Hepatocyte (in vitro differentiated cells): Measurements from ENCODE around the gene WDFY2. TPM values are rescaled to one million over a fixed set of nuclear protein-coding genes. Genes with fewer than 3 reads are reported as not detected.

Experiments used
- DNase-seq: peaks from one replicate; pipeline ENCODE4 v3.0.0-alpha.2; 2016; ENCODE audit warnings: low spot score
- H2AFZ ChIP-seq: fragments of 200-600 bp; sonication (generic); 2 replicates; pipeline ENCODE4 v1.6.0; 2016; ENCODE audit warnings: antibody characterized with exemption, mild to moderate bottlenecking
- H3K27ac ChIP-seq: fragments of 200-600 bp; sonication (generic); 2 replicates; pipeline ENCODE4 v1.5.1; 2016; ENCODE audit warnings: mild to moderate bottlenecking
- H3K27me3 ChIP-seq: fragments of 200-600 bp; sonication (generic); 2 replicates; pipeline ENCODE4 v1.6.1; 2016
- H3K36me3 ChIP-seq: fragments of 200-600 bp; sonication (generic); replicated peaks from 2 replicates; pipeline ENCODE4 v1.5.1; 2016; ENCODE audit warnings: low read depth; ENCODE audit not compliant: insufficient read depth
- H3K4me1 ChIP-seq: fragments of 200-600 bp; sonication (generic); 2 replicates; pipeline ENCODE4 v1.5.1; 2016; ENCODE audit warnings: mild to moderate bottlenecking, moderate library complexity; ENCODE audit not compliant: insufficient read depth
- H3K4me2 ChIP-seq: fragments of 200-600 bp; sonication (generic); 2 replicates; pipeline ENCODE4 v1.6.0; 2016
- H3K4me3 ChIP-seq: fragments of 200-600 bp; sonication (generic); 2 replicates; pipeline ENCODE4 v1.5.1; 2016; ENCODE audit warnings: mild to moderate bottlenecking
- H3K79me2 ChIP-seq: fragments of 200-600 bp; sonication (generic); 2 replicates; pipeline ENCODE4 v1.6.0; 2017; ENCODE audit warnings: mild to moderate bottlenecking
- H3K9me2 ChIP-seq: fragments of 200-600 bp; sonication (generic); replicated peaks from 2 replicates; pipeline ENCODE4 v1.6.0; 2017; ENCODE audit warnings: mild to moderate bottlenecking; ENCODE audit not compliant: insufficient read depth
- H3K9me3 ChIP-seq: fragments of 200-600 bp; sonication (generic); 2 replicates; pipeline ENCODE4 v1.5.1; 2016; ENCODE audit warnings: low read depth, mild to moderate bottlenecking
- H4K20me1 ChIP-seq: fragments of 200-600 bp; sonication (generic); 2 replicates; pipeline ENCODE4 v1.6.0; 2016; ENCODE audit warnings: mild to moderate bottlenecking; ENCODE audit not compliant: insufficient read depth, poor library complexity, severe bottlenecking
- CTCF ChIP-seq: fragments of 200-600 bp; sonication (generic); IDR thresholded peaks from 2 replicates; pipeline ENCODE4 v1.5.1; 2016; ENCODE audit warnings: antibody characterized with exemption, mild to moderate bottlenecking; ENCODE audit not compliant: poor library complexity
- EZH2 ChIP-seq: fragments of 200-600 bp; sonication (generic); IDR thresholded peaks from 2 replicates; pipeline ENCODE4 v1.6.1; 2016; ENCODE audit warnings: antibody characterized with exemption, mild to moderate bottlenecking, borderline replicate concordance
- EZH2phosphoT487 ChIP-seq: fragments of 200-600 bp; sonication (generic); IDR thresholded peaks from one replicate; pipeline ENCODE4 v1.6.1; 2018; ENCODE audit warnings: antibody characterized with exemption, mild to moderate bottlenecking, low read depth, moderate library complexity; ENCODE audit not compliant: unreplicated experiment, severe bottlenecking
- WGBS: methylation state at CpG from one replicate; pipeline ENCODE4 v1.1.6; 2016; ENCODE audit warnings: low lambda C conversion rate; ENCODE audit errors: missing lambda C conversion rate; 5-methylcytosine and 5-hydroxymethylcytosine counted together
- polyA plus RNA-seq: library from polyadenylated mRNA; unstranded; fragments of >200 nt; fragmentation: Nextera tagmentation; extraction: Ambion mirVana; gene quantifications from 2 replicates; pipeline ENCODE4 v1.2.1, GENCODE V29; 2016
- total RNA-seq: library from RNA; depleted of rRNA; stranded (reverse); fragments of >200 nt; gene quantifications from 2 replicates; pipeline ENCODE4 v1.2.3, GENCODE V29; 2014

The WDFY2 gene
- total and polyA plus RNA-seq, 2 experiments from 2014 or later, result 9.0 to 9.1 TPM

- no peak for DNase-seq
- no peaks in the 10 kb centered on the region for H3K9me2 ChIP-seq
- no peak overlapping the region for H3K4me2 ChIP-seq
- H3K4me1 ChIP-seq, result peaks cover 21% of the 10 kb centered on the region
- no peak overlapping the region for H3K4me3 ChIP-seq
- 84% methylated on average over 3 of the region's 3 CpGs for WGBS
- peaks cover 38% of the 10 kb centered on the region for H3K79me2 ChIP-seq
- H4K20me1 ChIP-seq, result no peaks in the 10 kb centered on the region
- no peak for TF ChIP-seq CTCF
- TF ChIP-seq EZH2phosphoT487, result no peak
- no peak for TF ChIP-seq EZH2
- no peak overlapping the region for H3K27ac ChIP-seq
- no peaks in the 10 kb centered on the region for H3K9me3 ChIP-seq
- no peaks in the 10 kb centered on the region for H3K36me3 ChIP-seq
- H2AFZ ChIP-seq, result no peak overlapping the region
- no peaks in the 10 kb centered on the region for H3K27me3 ChIP-seq
Measured at GRCh38 chr13:51643105-51643881, 59.0 kb downstream of the WDFY2 start.

- no peaks in the 10 kb centered on the region for H4K20me1 ChIP-seq
- H3K4me1 ChIP-seq, result peaks cover 15% of the 10 kb centered on the region
- no peak overlapping the region for H2AFZ ChIP-seq
- no peak overlapping the region for H3K4me2 ChIP-seq
- no peaks in the 10 kb centered on the region for H3K27me3 ChIP-seq
- WGBS, result 77% methylated on average over 1 of the region's 1 CpG
- no peak overlapping the region for H3K4me3 ChIP-seq
- H3K9me2 ChIP-seq, result no peaks in the 10 kb centered on the region
- H3K79me2 ChIP-seq, result peaks cover 38% of the 10 kb centered on the region
- H3K36me3 ChIP-seq, result no peaks in the 10 kb centered on the region
- no peaks in the 10 kb centered on the region for H3K9me3 ChIP-seq
- DNase-seq, result no peak
- no peak for TF ChIP-seq EZH2
- TF ChIP-seq EZH2phosphoT487, result no peak
- no peak for TF ChIP-seq CTCF
- no peak overlapping the region for H3K27ac ChIP-seq
Measured at GRCh38 chr13:51643882-51644281, 59.6 kb downstream of the WDFY2 start.

- Histone ChIP-seq H4K20me1 (no peaks in the 10 kb centered on the region), H3K79me2 (peaks cover 34% of the 10 kb centered on the region), H3K4me2 (no peak overlapping the region), H3K27me3 (no peaks in the 10 kb centered on the region), H3K4me1 (peaks cover 11% of the 10 kb centered on the region), H3K27ac (peak overlapping the region; percentile 45), H3K36me3 (no peaks in the 10 kb centered on the region), H2AFZ (no peak overlapping the region), H3K9me2 (no peaks in the 10 kb centered on the region), H3K9me3 (no peaks in the 10 kb centered on the region), H3K4me3 (no peak overlapping the region)
- DNase-seq, result no peak
- 90% methylated on average over 1 of the region's 1 CpG for WGBS
- TF ChIP-seq CTCF (no peak), EZH2 (no peak), EZH2phosphoT487 (no peak)
Measured at GRCh38 chr13:51644654-51645053, 60.4 kb downstream of the WDFY2 start.
